K562 (cell line): ENCODE data around the gene LAGE3. TPM values are rescaled to one million over a fixed set of nuclear protein-coding genes. Genes with fewer than 3 reads are reported as not detected.

Source experiments
- ARID4B ChIP-seq: sonication (generic); formaldehyde crosslinking; IDR thresholded peaks from 2 replicates; pipeline ENCODE4 v1.8.0; 2022; ENCODE audit warnings: mild to moderate bottlenecking, missing genetic modification reagents
- ATF1 ChIP-seq, 2 experiments: fragments of 450-650 bp in 1 of 2; IDR thresholded peaks; 2 replicates each; pipeline ENCODE4 v1.6.1; 2016; ENCODE audit warnings: missing compliant biosample characterization in 1 of 2, missing genetic modification characterization in 1 of 2
- E4F1 ChIP-seq: fragments of 250-450 bp; sonication (Bioruptor Pico); IDR thresholded peaks from 2 replicates; pipeline ENCODE4 v1.5.0; 2021; ENCODE audit warnings: mild to moderate bottlenecking, borderline replicate concordance
- FOXK1 ChIP-seq: sonication (generic); formaldehyde crosslinking; IDR thresholded peaks from 2 replicates; pipeline ENCODE4 v1.8.0; 2022; ENCODE audit warnings: missing genetic modification reagents, mild to moderate bottlenecking, borderline replicate concordance
- JUND ChIP-seq, 2 experiments: IDR thresholded peaks; 2 replicates in 1 of 2; 3 replicates in 1 of 2; pipeline ENCODE4 v1.6.1; 2011; ENCODE audit warnings: borderline replicate concordance in 2 of 2, low read depth in 2 of 2, low read length in 2 of 2, improper control_type of control experiment in 1 of 2, missing biosample characterization in 1 of 2, missing genetic modification characterization in 1 of 2, missing genetic modification reagents in 1 of 2
- KAT7 ChIP-seq: sonication (generic); formaldehyde crosslinking; IDR thresholded peaks from 2 replicates; pipeline ENCODE4 v1.8.0; 2022; ENCODE audit warnings: missing genetic modification reagents, mild to moderate bottlenecking, borderline replicate concordance
- MITF ChIP-seq: IDR thresholded peaks from 2 replicates; pipeline ENCODE4 v1.6.1; 2014; ENCODE audit warnings: antibody characterized with exemption
- PKNOX1 ChIP-seq: fragments of 450-650 bp; IDR thresholded peaks from 2 replicates; pipeline ENCODE4 v1.6.1; 2016
- RFX7 ChIP-seq: fragments of 250-450 bp; sonication (Bioruptor Pico); IDR thresholded peaks from 2 replicates; pipeline ENCODE4 v1.5.1; 2021; ENCODE audit warnings: mild to moderate bottlenecking
- WHSC1 ChIP-seq: IDR thresholded peaks from one replicate; pipeline ENCODE4 v1.6.1; 2012; ENCODE audit warnings: low read length, control low read depth, inconsistent platforms
- ZNF398 ChIP-seq: fragments of 250-450 bp; sonication (Bioruptor Pico); IDR thresholded peaks from 2 replicates; pipeline ENCODE4 v1.8.0; 2021; ENCODE audit warnings: moderate library complexity, mild to moderate bottlenecking, inconsistent platforms
- polyA plus RNA-seq, 8 experiments: library from polyadenylated mRNA; depleted of rRNA in 4 of 8; stranded (reverse) in 5 of 8; unstranded in 3 of 8; fragments of >200 nt; fragmentation: Nextera tagmentation in 2 of 8; fragmentation: Illumina TruSeq in 1 of 8; extraction: Ambion mirVana in 2 of 8; extraction: Trizol in 1 of 8; gene quantifications; 2 replicates each; pipeline versions ENCODE4 v1.2.1 to v1.2.3, GENCODE V29; 2011 to 2014; ENCODE audit warnings: inconsistent platforms in 1 of 8, missing spikeins in 1 of 8
- total RNA-seq, 7 experiments: library from RNA; depleted of rRNA in 6 of 7; stranded (reverse); fragments of >200 nt in 6 of 7; fragmentation: Illumina TruSeq in 2 of 7; extraction: Trizol in 2 of 7; gene quantifications; 2 replicates each; pipeline versions ENCODE4 v1.2.1 to v1.2.3, GENCODE V29; 2011 to 2021; ENCODE audit warnings: low replicate concordance in 1 of 7

LAGE3 gene
- total and polyA plus RNA-seq, 9 of the 15 experiments (the other 6 are each of a cell fraction or from before 2014, with no cell fraction given): 28.2 to 125 (median 35.8) TPM

GRCh38 chrX:154526901-154527675 is 48.0 kb upstream of the LAGE3 start (continued):
- TF ChIP-seq MITF (no peak), E4F1 (no peak), JUND (IDR thresholded peaks at IDR 0.05; ENCODE audit: borderline replicate concordance, low read depth, low read length) (peak; percentile 8; the same call in 1 of the 2 replicates), JUND (tag; IDR thresholded peaks at IDR 0.05; ENCODE audit: borderline replicate concordance, low read depth, low read length) (0 out of 3 replicates have a peak, but pooled peaks have one; percentile 19), RFX7 (no peak), WHSC1 (no peak), ARID4B (no peak), KAT7 (CRISPR knock-in tag) (no peak), FOXK1 (CRISPR knock-in tag) (no peak), ATF1 (CRISPR knock-in tag; IDR thresholded peaks at IDR 0.05) (no peak), ATF1 (tag; IDR thresholded peaks at IDR 0.05) (peak; percentile 44), PKNOX1 (no peak), ZNF398 (no peak)
